ENCODE results near the gene PRKN.

PRKN gene

DNA sequence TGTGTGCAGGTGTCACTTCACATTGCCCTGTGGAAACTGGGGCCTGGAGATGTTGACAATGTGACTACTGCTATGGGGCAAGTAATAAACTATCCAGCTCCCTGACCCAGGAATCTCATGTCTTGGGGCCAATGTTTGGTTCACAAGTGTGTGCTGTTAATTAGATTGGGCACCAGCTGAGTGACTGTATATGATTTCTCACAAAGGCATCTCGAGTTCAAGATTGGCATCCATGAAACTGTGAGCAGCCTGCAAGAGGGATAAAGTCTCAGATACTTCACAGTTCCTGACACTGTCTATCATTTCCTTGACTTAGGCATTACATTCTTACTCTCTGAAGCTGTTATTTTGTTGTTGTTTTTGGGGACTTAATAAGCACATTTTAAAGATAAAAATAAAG is 264.0 kb downstream of the PRKN start:
- H3K79me2 ChIP-seq (ENCODE audit: insufficient read depth, low read length), result no peaks in the 10 kb centered on the region
- no peak overlapping the region for H2AFZ ChIP-seq (ENCODE audit: low read depth, low read length)
- no peaks in the 10 kb centered on the region for H3K27me3 ChIP-seq (ENCODE audit: insufficient read depth, low read length, poor library complexity)
- no peaks in the 10 kb centered on the region for H4K20me1 ChIP-seq (ENCODE audit: insufficient read depth, low read length)
- H3K4me1 ChIP-seq (ENCODE audit: insufficient read depth, low read length), result no peaks in the 10 kb centered on the region
- no peak for ATAC-seq (ENCODE audit: insufficient read depth, low read depth)
- no peak overlapping the region for H3K27ac ChIP-seq (ENCODE audit: low read length)
- no peaks in the 10 kb centered on the region for H3K9me3 ChIP-seq (ENCODE audit: insufficient read depth, low read length, severe bottlenecking)
- no peak for TF ChIP-seq EZH2 (IDR thresholded peaks at IDR 0.05; ENCODE audit: borderline replicate concordance, low read depth, low read length, severe bottlenecking)
- TF ChIP-seq, protein P1, sequence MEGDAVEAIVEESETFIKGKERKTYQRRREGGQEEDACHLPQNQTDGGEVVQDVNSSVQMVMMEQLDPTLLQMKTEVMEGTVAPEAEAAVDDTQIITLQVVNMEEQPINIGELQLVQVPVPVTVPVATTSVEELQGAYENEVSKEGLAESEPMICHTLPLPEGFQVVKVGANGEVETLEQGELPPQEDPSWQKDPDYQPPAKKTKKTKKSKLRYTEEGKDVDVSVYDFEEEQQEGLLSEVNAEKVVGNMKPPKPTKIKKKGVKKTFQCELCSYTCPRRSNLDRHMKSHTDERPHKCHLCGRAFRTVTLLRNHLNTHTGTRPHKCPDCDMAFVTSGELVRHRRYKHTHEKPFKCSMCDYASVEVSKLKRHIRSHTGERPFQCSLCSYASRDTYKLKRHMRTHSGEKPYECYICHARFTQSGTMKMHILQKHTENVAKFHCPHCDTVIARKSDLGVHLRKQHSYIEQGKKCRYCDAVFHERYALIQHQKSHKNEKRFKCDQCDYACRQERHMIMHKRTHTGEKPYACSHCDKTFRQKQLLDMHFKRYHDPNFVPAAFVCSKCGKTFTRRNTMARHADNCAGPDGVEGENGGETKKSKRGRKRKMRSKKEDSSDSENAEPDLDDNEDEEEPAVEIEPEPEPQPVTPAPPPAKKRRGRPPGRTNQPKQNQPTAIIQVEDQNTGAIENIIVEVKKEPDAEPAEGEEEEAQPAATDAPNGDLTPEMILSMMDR (IDR thresholded peaks at IDR 0.05; ENCODE audit: borderline replicate concordance, extremely low read depth, low read length, poor library complexity, severe bottlenecking), result no peak
- no peak overlapping the region for H3K4me3 ChIP-seq (ENCODE audit: low read depth in 1 of 2, low read length in 2 of 2)
- no peak overlapping the region for H3K9ac ChIP-seq (ENCODE audit: low read depth, low read length)
- no peaks in the 10 kb centered on the region for H3K36me3 ChIP-seq (ENCODE audit: insufficient read depth, low read length)
- no peak for DNase-seq
- H3K4me2 ChIP-seq (ENCODE audit: insufficient read depth, low read length), result no peak overlapping the region

DNA sequence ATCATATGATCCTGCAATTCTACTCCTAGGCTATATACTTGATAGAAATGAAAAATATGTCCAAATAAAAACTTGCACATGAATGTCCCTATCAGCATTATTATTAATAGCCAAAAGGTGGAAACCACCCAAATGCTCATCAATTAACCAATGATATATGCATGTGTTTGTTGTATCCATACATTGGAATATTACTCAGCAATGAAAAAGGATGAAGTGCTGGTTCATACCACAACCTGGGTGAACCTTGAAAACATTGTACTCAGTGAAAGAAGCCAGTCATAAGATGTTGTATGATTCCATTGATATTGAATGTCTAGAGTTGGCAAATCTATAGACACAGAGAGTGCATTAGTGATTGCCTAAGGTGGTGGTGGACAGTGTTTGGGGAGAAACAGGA is 267.6 kb downstream of the PRKN start:
- Histone ChIP-seq H3K4me1 (ENCODE audit: insufficient read depth, low read length) (no peaks in the 10 kb centered on the region), H3K4me2 (ENCODE audit: insufficient read depth, low read length) (no peak overlapping the region), H4K20me1 (ENCODE audit: insufficient read depth, low read length) (no peaks in the 10 kb centered on the region), H3K36me3 (ENCODE audit: insufficient read depth, low read length) (no peaks in the 10 kb centered on the region), H3K79me2 (ENCODE audit: insufficient read depth, low read length) (no peaks in the 10 kb centered on the region), H3K27ac (ENCODE audit: low read length) (no peak overlapping the region), H3K4me3 (ENCODE audit: low read depth in 1 of 2, low read length in 2 of 2) (no peak overlapping the region), H3K9me3 (ENCODE audit: insufficient read depth, low read length, severe bottlenecking) (no peaks in the 10 kb centered on the region), H3K9ac (ENCODE audit: low read depth, low read length) (no peak overlapping the region), H2AFZ (ENCODE audit: low read depth, low read length) (no peak overlapping the region), H3K27me3 (ENCODE audit: insufficient read depth, low read length, poor library complexity) (no peaks in the 10 kb centered on the region)
- TF ChIP-seq EZH2 (IDR thresholded peaks at IDR 0.05; ENCODE audit: borderline replicate concordance, low read depth, low read length, severe bottlenecking), result no peak
- TF ChIP-seq, protein P1 (IDR thresholded peaks at IDR 0.05; ENCODE audit: borderline replicate concordance, extremely low read depth, low read length, poor library complexity, severe bottlenecking), result no peak
- ATAC-seq (ENCODE audit: insufficient read depth, low read depth) (no peak), DNase-seq (no peak)

DNA sequence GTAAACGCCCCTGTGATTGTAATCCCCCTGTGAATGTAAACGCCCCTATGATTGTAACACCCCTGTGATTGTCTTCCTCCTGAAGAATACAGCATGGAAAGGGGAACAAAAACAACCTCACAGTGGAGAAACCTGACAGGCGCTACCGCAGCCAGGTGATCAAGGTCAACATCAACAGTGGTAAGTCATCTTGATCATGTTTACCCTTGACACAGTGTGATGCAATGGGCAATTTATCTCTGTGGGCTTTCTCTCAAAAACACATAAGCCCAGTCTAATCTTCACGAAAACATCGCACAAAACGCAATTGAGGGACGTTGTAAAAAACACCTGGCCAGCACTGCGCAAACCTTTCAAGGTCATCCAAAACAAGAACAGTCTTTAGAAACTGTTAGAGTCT is 277.2 kb downstream of the PRKN start:
- no peak overlapping the region for H3K4me3 ChIP-seq (ENCODE audit: low read depth in 1 of 2, low read length in 2 of 2)
- H3K4me2 ChIP-seq (ENCODE audit: insufficient read depth, low read length), result no peak overlapping the region
- ATAC-seq (ENCODE audit: insufficient read depth, low read depth) (no peak), DNase-seq (no peak)
- no peaks in the 10 kb centered on the region for H4K20me1 ChIP-seq (ENCODE audit: insufficient read depth, low read length)
- no peaks in the 10 kb centered on the region for H3K27me3 ChIP-seq (ENCODE audit: insufficient read depth, low read length, poor library complexity)
- no peak overlapping the region for H3K9ac ChIP-seq (ENCODE audit: low read depth, low read length)
- H2AFZ ChIP-seq (ENCODE audit: low read depth, low read length), result no peak overlapping the region
- no peaks in the 10 kb centered on the region for H3K9me3 ChIP-seq (ENCODE audit: insufficient read depth, low read length, severe bottlenecking)
- no peaks in the 10 kb centered on the region for H3K36me3 ChIP-seq (ENCODE audit: insufficient read depth, low read length)
- H3K27ac ChIP-seq (ENCODE audit: low read length), result no peak overlapping the region
- TF ChIP-seq EZH2 (IDR thresholded peaks at IDR 0.05; ENCODE audit: borderline replicate concordance, low read depth, low read length, severe bottlenecking), result no peak
- TF ChIP-seq, protein P1 (IDR thresholded peaks at IDR 0.05; ENCODE audit: borderline replicate concordance, extremely low read depth, low read length, poor library complexity, severe bottlenecking), result no peak
- no peaks in the 10 kb centered on the region for H3K79me2 ChIP-seq (ENCODE audit: insufficient read depth, low read length)
- no peaks in the 10 kb centered on the region for H3K4me1 ChIP-seq (ENCODE audit: insufficient read depth, low read length)

DNA sequence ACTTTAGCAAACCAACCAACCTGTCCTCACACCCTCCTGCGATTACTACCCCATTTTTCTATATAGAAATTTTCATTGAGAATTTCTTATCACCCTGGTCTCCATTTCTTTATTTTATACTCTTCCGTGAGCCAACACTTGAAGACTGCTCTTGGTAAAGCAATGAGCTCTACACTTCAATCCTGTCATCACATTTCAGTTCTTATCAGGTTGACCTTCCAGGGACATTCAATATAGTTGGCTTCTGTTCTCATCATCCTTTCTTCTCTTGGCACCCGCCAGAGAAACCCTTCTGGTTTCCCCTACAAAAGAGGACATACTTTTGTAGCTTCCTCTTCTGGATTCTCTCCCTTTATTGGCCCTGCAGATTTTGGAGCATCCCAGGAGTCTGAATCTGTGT is 279.3 kb downstream of the PRKN start:
- Histone ChIP-seq H3K27ac (ENCODE audit: low read length) (no peak overlapping the region), H3K27me3 (ENCODE audit: insufficient read depth, low read length, poor library complexity) (no peaks in the 10 kb centered on the region), H4K20me1 (ENCODE audit: insufficient read depth, low read length) (no peaks in the 10 kb centered on the region), H3K79me2 (ENCODE audit: insufficient read depth, low read length) (no peaks in the 10 kb centered on the region), H3K9me3 (ENCODE audit: insufficient read depth, low read length, severe bottlenecking) (no peaks in the 10 kb centered on the region), H2AFZ (ENCODE audit: low read depth, low read length) (no peak overlapping the region), H3K4me2 (ENCODE audit: insufficient read depth, low read length) (no peak overlapping the region), H3K36me3 (ENCODE audit: insufficient read depth, low read length) (no peaks in the 10 kb centered on the region), H3K9ac (ENCODE audit: low read depth, low read length) (no peak overlapping the region), H3K4me1 (ENCODE audit: insufficient read depth, low read length) (no peaks in the 10 kb centered on the region), H3K4me3 (ENCODE audit: low read depth in 1 of 2, low read length in 2 of 2) (no peak overlapping the region)
- no peak for ATAC-seq (ENCODE audit: insufficient read depth, low read depth)
- no peak for TF ChIP-seq EZH2 (IDR thresholded peaks at IDR 0.05; ENCODE audit: borderline replicate concordance, low read depth, low read length, severe bottlenecking)
- TF ChIP-seq, protein P1 (IDR thresholded peaks at IDR 0.05; ENCODE audit: borderline replicate concordance, extremely low read depth, low read length, poor library complexity, severe bottlenecking), result no peak
- no peak for DNase-seq

Measured in DND-41 (cell line).